ENCODE results near the gene SPATA31E1.

DNA sequence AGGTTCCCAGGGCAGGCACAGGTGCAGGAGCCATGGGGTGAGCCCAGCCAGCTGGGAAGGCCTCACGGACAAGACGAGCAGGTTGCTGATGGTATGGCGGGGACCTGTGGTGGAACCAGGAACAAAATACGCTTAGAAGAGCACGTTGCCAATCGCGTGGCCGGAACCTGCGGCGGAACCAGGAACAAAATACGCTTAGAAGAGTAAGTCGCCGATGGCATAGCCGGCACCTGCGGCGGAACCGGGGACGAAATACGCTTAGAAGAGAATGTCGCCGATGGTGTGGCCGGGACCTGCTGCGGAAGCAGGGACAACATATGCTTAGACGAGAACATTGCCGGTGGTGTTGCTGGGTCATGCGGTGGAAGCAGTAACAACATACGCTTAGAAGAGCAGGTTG, 23.5 kb upstream of the SPATA31E1 start:
- TF ChIP-seq TCF3 (CRISPR knock-in tag; IDR thresholded peaks at IDR 0.05), result no peak
- no peak for TF ChIP-seq CCAR2 (IDR thresholded peaks at IDR 0.05; ENCODE audit: low read depth, low read length)
- TF ChIP-seq, protein P1, sequence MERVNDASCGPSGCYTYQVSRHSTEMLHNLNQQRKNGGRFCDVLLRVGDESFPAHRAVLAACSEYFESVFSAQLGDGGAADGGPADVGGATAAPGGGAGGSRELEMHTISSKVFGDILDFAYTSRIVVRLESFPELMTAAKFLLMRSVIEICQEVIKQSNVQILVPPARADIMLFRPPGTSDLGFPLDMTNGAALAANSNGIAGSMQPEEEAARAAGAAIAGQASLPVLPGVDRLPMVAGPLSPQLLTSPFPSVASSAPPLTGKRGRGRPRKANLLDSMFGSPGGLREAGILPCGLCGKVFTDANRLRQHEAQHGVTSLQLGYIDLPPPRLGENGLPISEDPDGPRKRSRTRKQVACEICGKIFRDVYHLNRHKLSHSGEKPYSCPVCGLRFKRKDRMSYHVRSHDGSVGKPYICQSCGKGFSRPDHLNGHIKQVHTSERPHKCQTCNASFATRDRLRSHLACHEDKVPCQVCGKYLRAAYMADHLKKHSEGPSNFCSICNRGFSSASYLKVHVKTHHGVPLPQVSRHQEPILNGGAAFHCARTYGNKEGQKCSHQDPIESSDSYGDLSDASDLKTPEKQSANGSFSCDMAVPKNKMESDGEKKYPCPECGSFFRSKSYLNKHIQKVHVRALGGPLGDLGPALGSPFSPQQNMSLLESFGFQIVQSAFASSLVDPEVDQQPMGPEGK (CRISPR knock-in tag; IDR thresholded peaks at IDR 0.05; ENCODE audit: borderline replicate concordance), result no peak
- TF ChIP-seq POLR2A (conservative IDR thresholded peaks at IDR 0.05), result no peak
- TF ChIP-seq ZNF431 (CRISPR knock-in tag; IDR thresholded peaks at IDR 0.05), result no peak
- TF ChIP-seq CTCF (IDR thresholded peaks at IDR 0.05 in 2 of 3, conservative IDR thresholded peaks at IDR 0.05 in 1 of 3; ENCODE audit: insufficient read depth in 2 of 3, low read depth in 1 of 3, low read length in 3 of 3), result no peak
- TF ChIP-seq ZBTB8A (IDR thresholded peaks at IDR 0.05; ENCODE audit: partially characterized antibody), result no peak

All from K562 (cell line).